Measurements from ENCODE around the gene SH3D19.
A peak's percentile ranks its signal among the peaks of the same experiment; 100 is the strongest.

The SH3D19 gene

GRCh38 chr4:151206241-151207005, 119.0 kb downstream of the SH3D19 start:
- H3K9ac ChIP-seq (ENCODE audit: low read depth, low read length, poor library complexity, severe bottlenecking), result no peak overlapping the region
- H3K36me3 ChIP-seq (ENCODE audit: insufficient read depth, low read length), result no peaks in the 10 kb centered on the region
- no peaks in the 10 kb centered on the region for H3K9me2 ChIP-seq (replicated peaks; ENCODE audit: low read depth, low read length)
- H3K4me1 ChIP-seq (ENCODE audit: insufficient read depth, low read length, poor library complexity, severe bottlenecking), result no peaks in the 10 kb centered on the region
- no peaks in the 10 kb centered on the region for H3K27me3 ChIP-seq (ENCODE audit: insufficient read depth, low read length, poor library complexity, severe bottlenecking)
- no peaks in the 10 kb centered on the region for H3K79me2 ChIP-seq (ENCODE audit: insufficient read depth, low read length)
- no peaks in the 10 kb centered on the region for H3K9me3 ChIP-seq (ENCODE audit: insufficient read depth, low read depth, low read length)
- no peaks in the 10 kb centered on the region for H4K20me1 ChIP-seq (ENCODE audit: insufficient read depth, low read length, poor library complexity, severe bottlenecking)
- H3F3A ChIP-seq (ENCODE audit: low read depth), result no peaks in the 10 kb centered on the region
- H3K4me3 ChIP-seq (ENCODE audit: low read length, poor library complexity, severe bottlenecking), result no peak overlapping the region
- peak overlapping the region; percentile 46; the same call in 1 of the 2 replicates for H2AFZ ChIP-seq (ENCODE audit: low read length)
- H3K4me2 ChIP-seq (ENCODE audit: low read depth, low read length, poor library complexity, severe bottlenecking), result no peak overlapping the region
- no peak for TF ChIP-seq EZH2phosphoT487 (IDR thresholded peaks at IDR 0.05; ENCODE audit: borderline replicate concordance)

GRCh38 chr4:151205722-151206121, 119.7 kb downstream of the SH3D19 start:
- H3K4me1 ChIP-seq (ENCODE audit: insufficient read depth, low read length, poor library complexity, severe bottlenecking), result no peaks in the 10 kb centered on the region
- no peaks in the 10 kb centered on the region for H3K9me3 ChIP-seq (ENCODE audit: insufficient read depth, low read depth, low read length)
- no peaks in the 10 kb centered on the region for H3K36me3 ChIP-seq (ENCODE audit: insufficient read depth, low read length)
- H3K79me2 ChIP-seq (ENCODE audit: insufficient read depth, low read length), result no peaks in the 10 kb centered on the region
- no peak for TF ChIP-seq EZH2phosphoT487 (IDR thresholded peaks at IDR 0.05; ENCODE audit: borderline replicate concordance)
- TF ChIP-seq, protein P1, sequence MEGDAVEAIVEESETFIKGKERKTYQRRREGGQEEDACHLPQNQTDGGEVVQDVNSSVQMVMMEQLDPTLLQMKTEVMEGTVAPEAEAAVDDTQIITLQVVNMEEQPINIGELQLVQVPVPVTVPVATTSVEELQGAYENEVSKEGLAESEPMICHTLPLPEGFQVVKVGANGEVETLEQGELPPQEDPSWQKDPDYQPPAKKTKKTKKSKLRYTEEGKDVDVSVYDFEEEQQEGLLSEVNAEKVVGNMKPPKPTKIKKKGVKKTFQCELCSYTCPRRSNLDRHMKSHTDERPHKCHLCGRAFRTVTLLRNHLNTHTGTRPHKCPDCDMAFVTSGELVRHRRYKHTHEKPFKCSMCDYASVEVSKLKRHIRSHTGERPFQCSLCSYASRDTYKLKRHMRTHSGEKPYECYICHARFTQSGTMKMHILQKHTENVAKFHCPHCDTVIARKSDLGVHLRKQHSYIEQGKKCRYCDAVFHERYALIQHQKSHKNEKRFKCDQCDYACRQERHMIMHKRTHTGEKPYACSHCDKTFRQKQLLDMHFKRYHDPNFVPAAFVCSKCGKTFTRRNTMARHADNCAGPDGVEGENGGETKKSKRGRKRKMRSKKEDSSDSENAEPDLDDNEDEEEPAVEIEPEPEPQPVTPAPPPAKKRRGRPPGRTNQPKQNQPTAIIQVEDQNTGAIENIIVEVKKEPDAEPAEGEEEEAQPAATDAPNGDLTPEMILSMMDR (conservative IDR thresholded peaks at IDR 0.05; ENCODE audit: low read length), result no peak
- H3F3A ChIP-seq (ENCODE audit: low read depth), result no peaks in the 10 kb centered on the region
- no peaks in the 10 kb centered on the region for H3K27me3 ChIP-seq (ENCODE audit: insufficient read depth, low read length, poor library complexity, severe bottlenecking)
- H2AFZ ChIP-seq (ENCODE audit: low read length), result no peak overlapping the region
- H3K4me2 ChIP-seq (ENCODE audit: low read depth, low read length, poor library complexity, severe bottlenecking), result no peak overlapping the region
- no peaks in the 10 kb centered on the region for H4K20me1 ChIP-seq (ENCODE audit: insufficient read depth, low read length, poor library complexity, severe bottlenecking)
- no peaks in the 10 kb centered on the region for H3K9me2 ChIP-seq (replicated peaks; ENCODE audit: low read depth, low read length)
- H3K9ac ChIP-seq (ENCODE audit: low read depth, low read length, poor library complexity, severe bottlenecking), result no peak overlapping the region
- H3K4me3 ChIP-seq (ENCODE audit: low read length, poor library complexity, severe bottlenecking), result no peak overlapping the region

DNA sequence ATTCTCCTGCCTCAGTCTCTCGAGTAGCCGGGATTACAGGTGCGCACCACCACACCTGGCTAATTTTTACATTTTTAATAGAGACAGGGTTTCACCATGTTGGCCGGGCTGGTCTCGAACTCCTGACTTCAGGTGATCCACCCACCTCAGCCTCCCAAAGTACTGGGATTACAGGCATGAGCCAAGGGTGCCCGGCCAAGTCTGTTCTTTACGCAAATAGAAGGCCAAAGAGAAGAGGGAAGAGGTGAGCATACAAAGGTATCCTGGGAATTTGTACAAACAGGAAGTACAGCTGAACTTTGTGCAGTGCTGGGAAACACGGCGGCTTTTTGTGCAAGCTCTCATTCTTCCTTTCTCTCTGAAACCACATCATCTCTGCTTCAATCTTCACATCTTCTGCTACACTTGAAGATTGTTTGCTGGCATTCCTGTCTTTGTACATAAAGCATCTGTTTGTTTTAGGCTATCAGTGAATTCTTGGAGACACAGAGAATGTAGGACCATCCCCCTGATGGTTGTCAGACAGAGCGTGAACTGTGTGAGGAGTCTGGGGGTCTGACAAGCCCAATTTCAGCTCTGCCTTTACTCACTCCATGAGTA, 120.4 kb downstream of the SH3D19 start:
- TF ChIP-seq, protein P1 (conservative IDR thresholded peaks at IDR 0.05; ENCODE audit: low read length), result no peak
- TF ChIP-seq EZH2phosphoT487 (IDR thresholded peaks at IDR 0.05; ENCODE audit: borderline replicate concordance), result no peak
- Histone ChIP-seq H2AFZ (ENCODE audit: low read length) (no peak overlapping the region), H3K4me1 (ENCODE audit: insufficient read depth, low read length, poor library complexity, severe bottlenecking) (no peaks in the 10 kb centered on the region), H3K4me2 (ENCODE audit: low read depth, low read length, poor library complexity, severe bottlenecking) (no peak overlapping the region), H3K79me2 (ENCODE audit: insufficient read depth, low read length) (no peaks in the 10 kb centered on the region), H3K4me3 (ENCODE audit: low read length, poor library complexity, severe bottlenecking) (no peak overlapping the region), H3F3A (ENCODE audit: low read depth) (no peaks in the 10 kb centered on the region), H3K27me3 (ENCODE audit: insufficient read depth, low read length, poor library complexity, severe bottlenecking) (no peaks in the 10 kb centered on the region), H3K9me2 (replicated peaks; ENCODE audit: low read depth, low read length) (no peaks in the 10 kb centered on the region), H3K9ac (ENCODE audit: low read depth, low read length, poor library complexity, severe bottlenecking) (no peak overlapping the region), H3K9me3 (ENCODE audit: insufficient read depth, low read depth, low read length) (no peaks in the 10 kb centered on the region), H3K36me3 (ENCODE audit: insufficient read depth, low read length) (no peaks in the 10 kb centered on the region), H4K20me1 (ENCODE audit: insufficient read depth, low read length, poor library complexity, severe bottlenecking) (no peaks in the 10 kb centered on the region)

Measured in Loucy (cell line).